H9 (cell line): Measurements from ENCODE around the gene UMAD1. TPM values are rescaled to one million over a fixed set of nuclear protein-coding genes. Genes with fewer than 3 reads are reported as not detected.

Experiments
- DNase-seq: peaks from one replicate; pipeline ENCODE4 v3.0.0-alpha.2; 2017
- H2AFZ ChIP-seq: one replicate; pipeline ENCODE4 v1.6.1; 2013; ENCODE audit warnings: mild to moderate bottlenecking, low read length, control low read depth, moderate library complexity
- H2AK5ac ChIP-seq: 2 replicates; pipeline ENCODE4 v1.6.1; 2013; ENCODE audit warnings: low read length, control low read depth, mixed read lengths; ENCODE audit not compliant: insufficient read length
- H2BK120ac ChIP-seq: one replicate; pipeline ENCODE4 v1.6.1; 2013; ENCODE audit warnings: low read depth, mild to moderate bottlenecking, low read length, control low read depth, inconsistent platforms; ENCODE audit not compliant: poor library complexity, severe bottlenecking
- H2BK12ac ChIP-seq: 2 replicates; pipeline ENCODE4 v1.6.1; 2013; ENCODE audit warnings: low read length, control low read depth, mixed read lengths, low read depth; ENCODE audit not compliant: insufficient read length
- H2BK15ac ChIP-seq: 2 replicates; pipeline ENCODE4 v1.6.1; 2013; ENCODE audit warnings: low read depth, low read length, control low read depth
- H2BK20ac ChIP-seq: one replicate; pipeline ENCODE4 v1.6.1; 2013; ENCODE audit warnings: low read depth, mild to moderate bottlenecking, low read length, control low read depth, inconsistent platforms; ENCODE audit not compliant: poor library complexity, severe bottlenecking
- H2BK5ac ChIP-seq: 2 replicates; pipeline ENCODE4 v1.6.1; 2013; ENCODE audit warnings: low read length, control low read depth, mixed read lengths; ENCODE audit not compliant: insufficient read length
- H3K14ac ChIP-seq: 2 replicates; pipeline ENCODE4 v1.6.1; 2013; ENCODE audit warnings: low read length, control low read depth; ENCODE audit not compliant: insufficient read depth
- H3K18ac ChIP-seq: 2 replicates; pipeline ENCODE4 v1.6.1; 2013; ENCODE audit warnings: low read depth, mild to moderate bottlenecking, mixed read lengths, low read length, control low read depth; ENCODE audit not compliant: insufficient read length
- H3K23ac ChIP-seq: 2 replicates; pipeline ENCODE4 v1.6.1; 2013; ENCODE audit warnings: low read length, control low read depth, mixed read lengths, low read depth; ENCODE audit not compliant: insufficient read length
- H3K23me2 ChIP-seq: 2 replicates; pipeline ENCODE4 v1.6.1; 2013; ENCODE audit warnings: low read depth, mild to moderate bottlenecking, mixed read lengths, low read length, control low read depth; ENCODE audit not compliant: insufficient read length, poor library complexity, severe bottlenecking
- H3K27ac ChIP-seq: 2 replicates; pipeline ENCODE4 v1.5.1; 2013; ENCODE audit warnings: low read length, control low read depth, mixed read lengths, low read depth; ENCODE audit not compliant: insufficient read length
- H3K27me3 ChIP-seq: 2 replicates; pipeline ENCODE4 v1.6.1; 2013; ENCODE audit warnings: low read length, control low read depth, inconsistent platforms; ENCODE audit not compliant: insufficient read depth
- H3K4ac ChIP-seq: 2 replicates; pipeline ENCODE4 v1.6.1; 2013; ENCODE audit warnings: low read depth, mild to moderate bottlenecking, control low read depth, inconsistent platforms, low read length, moderate library complexity
- H3K4me1 ChIP-seq: 2 replicates; pipeline ENCODE4 v1.6.1; 2013; ENCODE audit warnings: low read length, control low read depth, inconsistent platforms; ENCODE audit not compliant: insufficient read depth
- H3K4me2 ChIP-seq: 2 replicates; pipeline ENCODE4 v1.6.1; 2013; ENCODE audit warnings: low read length, control low read depth, mixed read lengths; ENCODE audit not compliant: insufficient read length, insufficient read depth
- H3K56ac ChIP-seq: 2 replicates; pipeline ENCODE4 v1.6.1; 2013; ENCODE audit warnings: low read depth, mild to moderate bottlenecking, mixed read lengths, low read length, control low read depth; ENCODE audit not compliant: insufficient read length
- H3K79me1 ChIP-seq: 2 replicates; pipeline ENCODE4 v1.6.1; 2013; ENCODE audit warnings: low read depth, mild to moderate bottlenecking, moderate library complexity, low read length, control low read depth, inconsistent platforms; ENCODE audit not compliant: insufficient read depth, poor library complexity, severe bottlenecking
- H3K79me2 ChIP-seq: 2 replicates; pipeline ENCODE4 v1.6.1; 2013; ENCODE audit warnings: low read length, control low read depth, inconsistent platforms; ENCODE audit not compliant: insufficient read depth
- H3K9ac ChIP-seq: 2 replicates; pipeline ENCODE4 v1.6.1; 2013; ENCODE audit warnings: low read length, control low read depth, mixed read lengths; ENCODE audit not compliant: insufficient read length; ENCODE audit errors: extremely low read depth
- H3K9me3 ChIP-seq: one replicate; pipeline ENCODE4 v1.6.1; 2013; ENCODE audit warnings: low read depth, low read length, inconsistent platforms; ENCODE audit not compliant: control insufficient read depth
- H3T11ph ChIP-seq: one replicate; pipeline ENCODE4 v1.6.1; 2013; ENCODE audit warnings: mild to moderate bottlenecking, low read length, control low read depth, inconsistent platforms
- H4K20me1 ChIP-seq: one replicate; pipeline ENCODE4 v1.6.1; 2013; ENCODE audit not compliant: control insufficient read depth, insufficient read length, insufficient read depth
- H4K5ac ChIP-seq: 2 replicates; pipeline ENCODE4 v1.6.1; 2013; ENCODE audit warnings: low read depth, mild to moderate bottlenecking, mixed read lengths, low read length, control low read depth; ENCODE audit not compliant: insufficient read length
- H4K8ac ChIP-seq: replicated peaks from 2 replicates; pipeline ENCODE4 v1.6.1; 2013; ENCODE audit warnings: low read length, control low read depth, mixed read lengths, low read depth; ENCODE audit not compliant: insufficient read length
- H4K91ac ChIP-seq: 2 replicates; pipeline ENCODE4 v1.6.1; 2013; ENCODE audit warnings: low read depth, mild to moderate bottlenecking, moderate library complexity, mixed read lengths, low read length, control low read depth; ENCODE audit not compliant: insufficient read length
- H3K27ac Mint-ChIP-seq, 3 experiments: 2 replicates in 2 of 3; 3 replicates in 1 of 3; pipeline ENCODE4 v1.8.0; 2020 to 2021; ENCODE audit warnings: mixed read lengths in 3 of 3, mild to moderate bottlenecking in 1 of 3, moderate library complexity in 1 of 3
- H3K27me3 Mint-ChIP-seq: 2 replicates; pipeline ENCODE4 v1.8.0; 2021; ENCODE audit warnings: low read depth, mild to moderate bottlenecking, moderate library complexity, mixed read lengths
- H3K36me3 Mint-ChIP-seq, 3 experiments: 2 replicates in 2 of 3; 3 replicates in 1 of 3; pipeline ENCODE4 v1.8.0; 2020 to 2021; ENCODE audit warnings: low read depth in 3 of 3, mixed read lengths in 3 of 3; ENCODE audit not compliant: insufficient read depth in 1 of 3
- H3K4me1 Mint-ChIP-seq, 2 experiments: 2 replicates each; pipeline ENCODE4 v1.8.0; 2020; ENCODE audit warnings: mixed read lengths in 2 of 2
- H3K4me3 Mint-ChIP-seq, 2 experiments: 2 replicates in 1 of 2; 3 replicates in 1 of 2; pipeline ENCODE4 v1.8.0; 2020 to 2021; ENCODE audit warnings: mild to moderate bottlenecking in 2 of 2, mixed read lengths in 2 of 2, moderate library complexity in 1 of 2
- H3K9me3 Mint-ChIP-seq, 2 experiments: 2 replicates in 1 of 2; 3 replicates in 1 of 2; pipeline ENCODE4 v1.8.0; 2020; ENCODE audit warnings: mild to moderate bottlenecking in 2 of 2, mixed read lengths in 2 of 2, moderate library complexity in 1 of 2
- WGBS: extraction: QIAGEN DNeasy Blood & Tissue Kit; methylation state at CpG from one replicate; pipeline ENCODE4 v1.1.7; 2013; ENCODE audit warnings: missing lambda C conversion rate, low lambda C conversion rate, mixed read lengths; ENCODE audit not compliant: insufficient read length; ENCODE audit errors: extremely low coverage; 5-methylcytosine and 5-hydroxymethylcytosine counted together
- total RNA-seq: library from RNA; stranded (reverse); gene quantifications from 2 replicates; pipeline ENCODE4 v1.2.1, GENCODE V29; 2021
- TF ChIP-seq, protein P1 (sequence below): fragments of 200-600 bp; sonication (generic); conservative IDR thresholded peaks from 3 replicates; pipeline ENCODE4 v1.8.0; 2021; ENCODE audit warnings: antibody characterized with exemption, mild to moderate bottlenecking

The UMAD1 gene
- total RNA-seq, 1 experiment from 2014 or later, result 8.9 TPM

DNA sequence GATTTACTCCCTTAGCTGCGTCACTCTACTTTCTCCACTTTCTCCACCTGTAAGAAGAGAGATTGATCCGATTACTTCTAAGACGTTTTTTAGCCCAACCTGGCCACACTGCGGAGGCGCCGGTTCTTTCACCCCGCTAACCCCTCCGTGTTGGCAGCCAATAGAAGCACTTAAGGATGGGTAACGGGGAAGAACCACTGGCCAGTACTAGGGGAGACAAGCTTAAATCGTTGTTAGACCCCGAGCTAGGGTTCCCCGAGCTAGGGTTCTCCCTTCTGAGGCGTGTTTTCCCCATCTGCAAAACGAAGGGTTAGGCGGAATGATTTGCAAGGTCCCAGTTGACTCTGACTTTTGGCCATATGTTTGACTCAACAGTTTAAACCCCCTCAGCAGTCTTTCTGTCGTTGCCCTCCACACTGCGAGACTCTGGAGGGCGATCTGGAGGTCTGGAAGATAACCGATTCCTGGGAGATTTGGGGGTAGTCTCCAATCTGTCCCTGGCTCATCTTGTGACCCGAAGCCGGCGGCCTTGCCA lies 644 bp downstream of the UMAD1 start:
- Histone ChIP-seq H2BK120ac (no peak overlapping the region), H3K27me3 (no peaks in the 10 kb centered on the region), H2BK5ac (no peak overlapping the region), H3K56ac (no peak overlapping the region), H4K8ac (no peak overlapping the region), H3K23ac (no peak overlapping the region), H4K20me1 (no peaks in the 10 kb centered on the region), H3K9me3 (no peaks in the 10 kb centered on the region), H3K4ac (no peak overlapping the region), H3K9ac (peak overlapping the region; percentile 88), H4K91ac (no peak overlapping the region), H2BK15ac (no peak overlapping the region), H2BK20ac (no peak overlapping the region), H2AK5ac (no peak overlapping the region), H2BK12ac (no peak overlapping the region), H4K5ac (no peak overlapping the region), H3K14ac (0 out of 2 replicates have a peak overlapping the region, but pooled peaks have one; percentile 32), H3K18ac (no peak overlapping the region), H3K4me2 (peak overlapping the region; percentile 66), H2AFZ (no peak overlapping the region), H3K79me1 (peaks cover 3% of the 10 kb centered on the region), H3T11ph (no peak overlapping the region), H3K79me2 (no peaks in the 10 kb centered on the region; the same call in 1 of the 2 replicates), H3K27ac (peak overlapping the region; percentile 22), H3K4me1 (peaks cover 2% of the 10 kb centered on the region; the same call in 1 of the 2 replicates), H3K23me2 (peaks cover 13% of the 10 kb centered on the region)
- peak; percentile 34 for DNase-seq
- H3K9me3 Mint-ChIP-seq, result peaks cover 0 to 3% of the 10 kb centered on the region in 2 experiments; a peak in 2 of 5 replicates
- WGBS, result no CpG with 5 or more reads among the region's 22 CpGs
- H3K36me3 Mint-ChIP-seq, result peaks cover 8 to 23% (median 16%) of the 10 kb centered on the region in 3 experiments
- peaks cover 20 to 27% of the 10 kb centered on the region in 2 experiments for H3K4me1 Mint-ChIP-seq
- TF ChIP-seq, protein P1, sequence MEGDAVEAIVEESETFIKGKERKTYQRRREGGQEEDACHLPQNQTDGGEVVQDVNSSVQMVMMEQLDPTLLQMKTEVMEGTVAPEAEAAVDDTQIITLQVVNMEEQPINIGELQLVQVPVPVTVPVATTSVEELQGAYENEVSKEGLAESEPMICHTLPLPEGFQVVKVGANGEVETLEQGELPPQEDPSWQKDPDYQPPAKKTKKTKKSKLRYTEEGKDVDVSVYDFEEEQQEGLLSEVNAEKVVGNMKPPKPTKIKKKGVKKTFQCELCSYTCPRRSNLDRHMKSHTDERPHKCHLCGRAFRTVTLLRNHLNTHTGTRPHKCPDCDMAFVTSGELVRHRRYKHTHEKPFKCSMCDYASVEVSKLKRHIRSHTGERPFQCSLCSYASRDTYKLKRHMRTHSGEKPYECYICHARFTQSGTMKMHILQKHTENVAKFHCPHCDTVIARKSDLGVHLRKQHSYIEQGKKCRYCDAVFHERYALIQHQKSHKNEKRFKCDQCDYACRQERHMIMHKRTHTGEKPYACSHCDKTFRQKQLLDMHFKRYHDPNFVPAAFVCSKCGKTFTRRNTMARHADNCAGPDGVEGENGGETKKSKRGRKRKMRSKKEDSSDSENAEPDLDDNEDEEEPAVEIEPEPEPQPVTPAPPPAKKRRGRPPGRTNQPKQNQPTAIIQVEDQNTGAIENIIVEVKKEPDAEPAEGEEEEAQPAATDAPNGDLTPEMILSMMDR, result no peak
- H3K27ac Mint-ChIP-seq, result peak overlapping the region; percentile 99
- peak overlapping the region; percentile 96 to 99 for H3K4me3 Mint-ChIP-seq
- no peaks in the 10 kb centered on the region for H3K27me3 Mint-ChIP-seq
